Esophagus squamous epithelium (tissue), 5 donors: ENCODE results near the gene PREP. TPM values are rescaled to one million over a fixed set of nuclear protein-coding genes. Genes with fewer than 3 reads are reported as not detected.

ENCODE experiments used
- DNase-seq: peaks from one replicate; lab custom pipeline; 2025; lab: John Stamatoyannopoulos, UW
- H3K27ac ChIP-seq, 4 donors: fragments of 200-600 bp; sonication (generic); one replicate each; pipeline ENCODE4 v1.5.1; 2016 to 2019; ENCODE audit warnings: mild to moderate bottlenecking in 1 of 4
- H3K27me3 ChIP-seq, 4 donors: fragments of 200-600 bp; sonication (generic); 1 replicate in 3 of 4; 2 replicates in 1 of 4; pipeline versions ENCODE4 v1.5.1 to v1.6.0; 2017 to 2021; ENCODE audit warnings: antibody characterized with exemption in 1 of 4
- H3K36me3 ChIP-seq, 3 donors: fragments of 200-600 bp; sonication (generic); one replicate each; pipeline ENCODE4 v1.5.1; 2016 to 2019
- H3K4me1 ChIP-seq, 3 donors: fragments of 200-600 bp; sonication (generic); one replicate each; pipeline ENCODE4 v1.5.1; 2017 to 2019
- H3K4me3 ChIP-seq, 4 donors: fragments of 200-600 bp; sonication (generic); 1 replicate in 3 of 4; 2 replicates in 1 of 4; pipeline ENCODE4 v1.5.1; 2016 to 2019; ENCODE audit warnings: mild to moderate bottlenecking in 2 of 4, moderate library complexity in 1 of 4
- H3K9me3 ChIP-seq, 3 donors: fragments of 200-600 bp; sonication (generic); one replicate each; pipeline ENCODE4 v1.5.1; 2016 to 2019
- CTCF ChIP-seq, 6 experiments: fragments of 450-650 bp in 4 of 6; fragments of 200-600 bp in 2 of 6; sonication (generic) in 2 of 6; IDR thresholded peaks; one replicate each; pipeline ENCODE4 v1.5.1; 2016 to 2019; ENCODE audit warnings: antibody characterized with exemption in 6 of 6, mild to moderate bottlenecking in 4 of 6, moderate library complexity in 4 of 6
- POLR2A ChIP-seq, 4 donors: fragments of 450-650 bp; IDR thresholded peaks; one replicate each; pipeline ENCODE4 v1.6.1; 2017; ENCODE audit warnings: antibody characterized with exemption in 4 of 4, mild to moderate bottlenecking in 4 of 4, moderate library complexity in 3 of 4
- WGBS, 2 donors: methylation state at CpG; one replicate each; pipeline ENCODE4 v1.1.5; 2018; 5-methylcytosine and 5-hydroxymethylcytosine counted together
- intact Hi-C: fragments of 100-400 bp; cut with DNase I; formaldehyde crosslinking; loops from one replicate; pipeline ENCODE4 v1.15.0; 2022
- total RNA-seq, 4 donors: library from RNA; depleted of rRNA; stranded (reverse); fragments of >200 nt; gene quantifications; one replicate each; pipeline ENCODE4 v1.1.0, GENCODE V29; 2016
- donor health status: DM: yes; HTN: yes; CAD: no.

Gene PREP
- total RNA-seq, 4 donors from 2014 or later: 11.9 to 28.0 (median 19.6) TPM

DNA sequence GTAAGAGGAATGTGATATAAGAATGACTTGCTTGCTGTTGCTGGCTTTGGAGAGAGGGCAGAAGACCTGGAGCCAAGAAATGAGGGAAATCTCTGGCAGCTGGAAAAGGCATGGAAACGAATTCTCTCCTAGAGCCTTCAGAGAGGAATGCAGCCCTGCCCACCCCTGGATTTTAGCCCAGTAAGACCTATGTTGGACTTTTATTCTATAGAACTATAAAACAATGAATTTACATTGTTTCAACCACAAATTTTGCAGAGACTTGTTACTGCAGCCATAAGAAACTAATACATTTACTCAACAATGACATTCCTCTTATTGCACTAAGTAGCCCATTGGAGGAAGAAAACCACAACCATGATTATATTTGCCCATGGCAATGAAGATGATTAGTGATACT, 39.5 kb upstream of the PREP start:
- whole genome bisulfite sequencing, 2 donors: 36 to 44% methylated on average over 1 of the region's 1 CpG
- intact Hi-C loops: no loop called here
- Histone ChIP-seq H3K9me3 (no peaks in the 10 kb centered on the region), H3K27ac (no peak overlapping the region), H3K36me3 (no peaks in the 10 kb centered on the region), H3K27me3 (no peaks in the 10 kb centered on the region), H3K4me3 (no peak overlapping the region), H3K4me1 (no peaks in the 10 kb centered on the region)
- no peak for TF ChIP-seq POLR2A (IDR thresholded peaks at IDR 0.05)
- TF ChIP-seq CTCF (IDR thresholded peaks at IDR 0.05): no peak
- DNase-seq: no peak

DNA sequence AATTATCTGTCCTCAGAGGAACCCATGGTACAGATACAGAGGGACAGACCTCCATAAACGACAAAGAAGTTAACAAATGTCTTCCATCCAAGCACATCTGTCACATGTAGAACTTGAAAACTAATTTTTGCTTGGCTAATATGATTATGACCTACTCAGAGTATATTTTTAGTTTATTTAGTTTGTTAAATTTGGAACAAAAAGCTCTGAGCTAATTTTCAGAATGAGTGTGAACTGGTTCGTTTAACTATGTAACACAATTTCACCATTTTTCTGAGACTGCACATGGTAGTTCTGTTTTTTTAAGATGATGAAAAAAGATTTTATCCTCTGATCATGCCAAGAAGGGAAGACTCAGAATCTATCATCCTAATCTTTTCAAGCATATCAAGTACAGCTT, 34.4 kb upstream of the PREP start:
- WGBS, 2 donors: 45 to 56% methylated on average over 2 of the region's 2 CpGs
- intact Hi-C loops: no loop called here
- H3K36me3 ChIP-seq: no peaks in the 10 kb centered on the region
- no peaks in the 10 kb centered on the region for H3K27me3 ChIP-seq
- no peak overlapping the region for H3K4me3 ChIP-seq
- no peak for DNase-seq
- no peaks in the 10 kb centered on the region for H3K9me3 ChIP-seq
- TF ChIP-seq POLR2A (IDR thresholded peaks at IDR 0.05) (no peak), CTCF (IDR thresholded peaks at IDR 0.05) (no peak)
- H3K27ac ChIP-seq: no peak overlapping the region
- H3K4me1 ChIP-seq: no peaks in the 10 kb centered on the region

GRCh38 chr6:105433723-105434122, 30.8 kb upstream of the PREP start:
- WGBS, 2 donors: 71 to 77% methylated on average over 3 of the region's 3 CpGs
- intact Hi-C loops: no loop called here
- DNase-seq: no peak
- no peaks in the 10 kb centered on the region for H3K9me3 ChIP-seq
- no peaks in the 10 kb centered on the region for H3K27me3 ChIP-seq
- no peak overlapping the region for H3K4me3 ChIP-seq
- TF ChIP-seq POLR2A (IDR thresholded peaks at IDR 0.05) (no peak), CTCF (IDR thresholded peaks at IDR 0.05) (no peak)
- H3K27ac ChIP-seq: no peak overlapping the region
- H3K4me1 ChIP-seq: peaks cover 0 to 1% (median 0%) of the 10 kb centered on the region in 3 donors
- H3K36me3 ChIP-seq: no peaks in the 10 kb centered on the region

DNA sequence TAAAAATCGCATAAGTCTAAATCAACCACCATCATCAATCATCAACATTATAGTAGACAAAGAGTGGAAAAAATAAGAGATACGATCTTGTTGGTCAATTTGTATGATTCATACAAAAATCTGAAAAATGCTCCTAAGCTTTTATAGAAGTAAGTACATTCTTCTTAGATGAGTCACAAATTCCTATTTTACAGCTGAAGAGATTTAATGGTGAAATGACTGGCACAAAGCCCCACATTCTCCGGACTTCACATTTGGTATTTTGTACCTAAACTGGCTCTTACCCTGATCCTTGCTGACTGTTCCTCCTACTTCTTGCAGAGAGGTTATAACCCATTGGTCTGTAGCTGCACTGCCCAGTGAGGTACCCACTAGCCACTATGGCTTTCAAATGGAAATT, 29.9 kb upstream of the PREP start:
- WGBS, 2 donors: 25 to 33% methylated on average over 3 of the region's 3 CpGs
- no peak for DNase-seq

GRCh38 chr6:105431226-105431625, 28.3 kb upstream of the PREP start:
- H3K9me3 ChIP-seq: no peaks in the 10 kb centered on the region
- H3K36me3 ChIP-seq: no peaks in the 10 kb centered on the region
- H3K4me1 ChIP-seq: peaks cover 0 to 11% (median 0%) of the 10 kb centered on the region in 3 donors
- TF ChIP-seq CTCF (IDR thresholded peaks at IDR 0.05): peak in 4 of 6 experiments; percentile 50 to 72 (median 57)
- TF ChIP-seq POLR2A (IDR thresholded peaks at IDR 0.05): no peak
- H3K4me3 ChIP-seq: no peak overlapping the region
- no peaks in the 10 kb centered on the region for H3K27me3 ChIP-seq
- 13 to 24% methylated on average over 2 of the region's 2 CpGs for WGBS, 2 donors
- no peak for DNase-seq
- H3K27ac ChIP-seq: no peak overlapping the region
- intact Hi-C loops: no loop called here

More for the DNA sequence above, 29.9 kb upstream of the PREP start:
- Histone ChIP-seq H3K4me1 (peaks cover 0 to 10% (median 0%) of the 10 kb centered on the region in 3 donors), H3K9me3 (no peaks in the 10 kb centered on the region), H3K27me3 (no peaks in the 10 kb centered on the region), H3K4me3 (no peak overlapping the region), H3K27ac (no peak overlapping the region), H3K36me3 (no peaks in the 10 kb centered on the region)
- TF ChIP-seq POLR2A (IDR thresholded peaks at IDR 0.05) (no peak), CTCF (IDR thresholded peaks at IDR 0.05) (no peak)
- intact Hi-C loops: no loop called here
